Lower lobe of right lung (tissue), 2 donors: ENCODE data around the gene LRP10. TPM values are rescaled to one million over a fixed set of nuclear protein-coding genes. Genes with fewer than 3 reads are reported as not detected.

ENCODE experiments used
- ATAC-seq, 2 donors: fragments of 200-7000 bp; cut with Tn5 transposase; one replicate each; pipeline ENCODE4 v1.9.1; 2020 to 2022; ENCODE audit warnings: mild to moderate bottlenecking in 2 of 2, moderate library complexity in 2 of 2
- DNase-seq: peaks from one replicate; pipeline ENCODE4 v3.0.0-alpha.2; 2020
- H3K27ac ChIP-seq: fragments of 200-600 bp; one replicate; pipeline ENCODE4 v1.8.0; 2022
- H3K27me3 ChIP-seq: fragments of 200-600 bp; one replicate; pipeline ENCODE4 v1.8.0; 2022; ENCODE audit warnings: low read depth
- H3K36me3 ChIP-seq: fragments of 200-600 bp; one replicate; pipeline ENCODE4 v1.8.0; 2022; ENCODE audit warnings: mild to moderate bottlenecking
- H3K4me1 ChIP-seq: fragments of 200-600 bp; one replicate; pipeline ENCODE4 v1.8.0; 2022
- H3K4me3 ChIP-seq: fragments of 200-600 bp; one replicate; pipeline ENCODE4 v1.8.0; 2022; ENCODE audit warnings: mild to moderate bottlenecking
- H3K9me3 ChIP-seq: fragments of 200-600 bp; one replicate; pipeline ENCODE4 v1.8.0; 2022
- intact Hi-C: fragments of 100-400 bp; cut with DNase I; formaldehyde crosslinking; loops from one replicate; pipeline ENCODE4 v1.11.0; 2022
- total RNA-seq: library from RNA; stranded (reverse); fragmentation: NEBNext Ultra II Directional; extraction: Animal tissue kit (Norgen Biotek cat#: 25700); gene quantifications from one replicate; pipeline ENCODE4 v1.2.1, GENCODE V29; 2021
- TF ChIP-seq, protein P1 (sequence below): fragments of 200-600 bp; IDR thresholded peaks from one replicate; pipeline ENCODE4 v1.8.0; 2022; ENCODE audit warnings: antibody characterized with exemption, mild to moderate bottlenecking
- donor health status: DM: no; HTN: yes; CAD: no; lungs with severe emphysema.

Gene LRP10
- total RNA-seq, 1 donor from 2014 or later: 134 TPM

DNA sequence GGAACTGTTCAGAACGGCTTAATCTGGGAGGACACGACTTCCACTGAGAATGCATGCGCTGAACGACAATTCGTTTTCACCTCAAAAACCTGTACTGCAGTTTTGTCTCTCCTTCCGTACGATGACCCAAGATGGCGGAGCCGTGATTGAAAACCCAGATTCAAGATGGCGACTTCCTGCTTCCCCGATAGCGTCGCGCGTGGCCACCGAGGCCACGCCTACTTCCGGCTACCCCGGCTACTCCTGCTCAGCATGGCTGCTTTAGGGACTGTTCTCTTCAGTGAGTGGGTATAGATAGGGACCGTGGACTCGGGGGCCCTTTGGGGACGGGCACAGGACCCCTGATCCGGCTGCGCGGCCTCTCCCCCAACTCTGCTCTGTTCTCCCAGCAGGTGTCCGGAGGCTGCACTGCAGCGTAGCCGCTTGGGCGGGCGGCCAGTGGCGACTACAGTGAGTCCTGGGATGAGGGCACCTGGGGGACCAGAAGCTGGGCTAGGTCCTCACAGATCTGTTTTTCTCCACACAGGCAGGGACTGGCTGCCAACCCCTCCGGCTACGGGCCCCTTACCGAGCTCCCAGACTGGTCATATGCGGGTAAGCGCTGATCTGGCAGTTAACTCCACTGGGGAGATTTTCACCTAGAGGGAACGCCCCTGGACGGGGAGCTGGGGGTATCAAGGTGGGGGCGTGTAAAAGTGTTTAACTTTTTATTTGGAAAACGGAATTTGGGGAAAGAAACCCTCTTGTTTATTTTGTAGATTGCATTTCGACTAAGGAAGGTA, 41.7 kb upstream of the LRP10 start, which contains the start of gene MRPL52:
Gene MRPL52 (plus strand): TSS at position 227 of the 782 bp plus-strand sequence. CDS start 26 bp downstream, at position 253.
- H3K9me3 ChIP-seq: no peaks in the 10 kb centered on the region
- ATAC-seq: peak; percentile 95 to 99

DNA sequence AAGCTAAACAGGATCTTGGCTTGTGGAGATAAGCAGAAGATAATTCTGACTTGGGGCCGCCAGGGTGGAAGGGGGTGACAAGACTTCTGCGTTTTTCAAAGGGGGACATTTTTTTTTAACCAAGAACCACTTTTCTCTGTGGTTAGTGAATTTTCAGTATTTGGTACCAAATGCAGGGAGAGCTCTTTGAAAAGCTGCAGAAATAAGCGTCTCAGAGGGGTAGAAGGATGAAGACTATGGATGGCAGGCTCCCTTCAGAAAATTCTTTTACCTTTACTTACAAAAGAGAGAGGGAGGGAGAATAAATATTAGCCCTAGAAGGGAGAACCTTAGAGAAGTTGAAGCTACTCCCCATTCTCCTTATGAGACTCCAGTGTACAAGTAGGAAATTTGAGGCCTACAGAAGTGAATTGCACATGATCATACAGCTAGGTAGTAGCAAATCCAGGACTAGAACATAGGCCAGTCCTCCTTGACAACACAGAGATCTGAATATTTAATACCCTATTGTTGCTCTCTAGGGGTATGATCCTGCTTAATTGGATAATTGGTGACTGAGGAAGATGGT, 41.0 kb upstream of the LRP10 start:
- ATAC-seq (no peak), DNase-seq (no peak)
- H3K4me1 ChIP-seq: peaks cover 17% of the 10 kb centered on the region
- H3K9me3 ChIP-seq: no peaks in the 10 kb centered on the region
- H3K4me3 ChIP-seq: peak overlapping the region; percentile 98
- TF ChIP-seq, protein P1, sequence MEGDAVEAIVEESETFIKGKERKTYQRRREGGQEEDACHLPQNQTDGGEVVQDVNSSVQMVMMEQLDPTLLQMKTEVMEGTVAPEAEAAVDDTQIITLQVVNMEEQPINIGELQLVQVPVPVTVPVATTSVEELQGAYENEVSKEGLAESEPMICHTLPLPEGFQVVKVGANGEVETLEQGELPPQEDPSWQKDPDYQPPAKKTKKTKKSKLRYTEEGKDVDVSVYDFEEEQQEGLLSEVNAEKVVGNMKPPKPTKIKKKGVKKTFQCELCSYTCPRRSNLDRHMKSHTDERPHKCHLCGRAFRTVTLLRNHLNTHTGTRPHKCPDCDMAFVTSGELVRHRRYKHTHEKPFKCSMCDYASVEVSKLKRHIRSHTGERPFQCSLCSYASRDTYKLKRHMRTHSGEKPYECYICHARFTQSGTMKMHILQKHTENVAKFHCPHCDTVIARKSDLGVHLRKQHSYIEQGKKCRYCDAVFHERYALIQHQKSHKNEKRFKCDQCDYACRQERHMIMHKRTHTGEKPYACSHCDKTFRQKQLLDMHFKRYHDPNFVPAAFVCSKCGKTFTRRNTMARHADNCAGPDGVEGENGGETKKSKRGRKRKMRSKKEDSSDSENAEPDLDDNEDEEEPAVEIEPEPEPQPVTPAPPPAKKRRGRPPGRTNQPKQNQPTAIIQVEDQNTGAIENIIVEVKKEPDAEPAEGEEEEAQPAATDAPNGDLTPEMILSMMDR: no peak
- no peaks in the 10 kb centered on the region for H3K27me3 ChIP-seq
- intact Hi-C loops: no loop called here
- peaks cover 23% of the 10 kb centered on the region for H3K36me3 ChIP-seq
- no peak overlapping the region for H3K27ac ChIP-seq

More for the DNA sequence above, 41.7 kb upstream of the LRP10 start, which contains the start of gene MRPL52:
- Histone ChIP-seq H3K27me3 (no peaks in the 10 kb centered on the region), H3K36me3 (peaks cover 20% of the 10 kb centered on the region), H3K4me3 (peak within 1 kb of the TSS; percentile 98), H3K4me1 (peaks cover 17% of the 10 kb centered on the region), H3K27ac (peak within 1 kb of the TSS; percentile 86)
- DNase-seq: peak; percentile 94
- intact Hi-C loops: no loop called here
- TF ChIP-seq, protein P1: no peak

DNA sequence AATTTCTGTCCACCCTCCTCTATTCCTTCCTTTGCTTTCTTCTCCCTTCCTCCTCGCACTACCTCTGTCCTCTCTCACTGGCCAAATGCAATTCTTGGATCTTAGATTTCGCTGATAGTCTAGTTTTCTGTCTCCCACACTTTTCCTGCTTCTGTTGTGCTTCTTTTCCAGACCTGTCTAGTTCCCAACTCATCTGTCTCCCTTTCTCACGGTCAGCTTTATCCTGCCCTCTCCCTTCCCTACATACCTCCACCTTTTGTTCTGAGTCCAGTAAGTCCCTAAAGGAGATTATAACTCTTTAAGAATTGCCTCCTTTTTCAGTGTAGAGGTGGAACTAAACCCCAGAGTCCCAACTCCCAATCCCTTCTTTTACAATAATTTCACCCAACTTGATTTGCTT, 36.0 kb upstream of the LRP10 start:
- ATAC-seq (no peak), DNase-seq (no peak)
- TF ChIP-seq, protein P1: no peak
- intact Hi-C loops: no loop called here
- Histone ChIP-seq H3K4me1 (peaks cover 38% of the 10 kb centered on the region), H3K4me3 (no peak overlapping the region), H3K36me3 (peaks cover 23% of the 10 kb centered on the region), H3K27me3 (no peaks in the 10 kb centered on the region), H3K9me3 (no peaks in the 10 kb centered on the region), H3K27ac (peak overlapping the region; percentile 93)

DNA sequence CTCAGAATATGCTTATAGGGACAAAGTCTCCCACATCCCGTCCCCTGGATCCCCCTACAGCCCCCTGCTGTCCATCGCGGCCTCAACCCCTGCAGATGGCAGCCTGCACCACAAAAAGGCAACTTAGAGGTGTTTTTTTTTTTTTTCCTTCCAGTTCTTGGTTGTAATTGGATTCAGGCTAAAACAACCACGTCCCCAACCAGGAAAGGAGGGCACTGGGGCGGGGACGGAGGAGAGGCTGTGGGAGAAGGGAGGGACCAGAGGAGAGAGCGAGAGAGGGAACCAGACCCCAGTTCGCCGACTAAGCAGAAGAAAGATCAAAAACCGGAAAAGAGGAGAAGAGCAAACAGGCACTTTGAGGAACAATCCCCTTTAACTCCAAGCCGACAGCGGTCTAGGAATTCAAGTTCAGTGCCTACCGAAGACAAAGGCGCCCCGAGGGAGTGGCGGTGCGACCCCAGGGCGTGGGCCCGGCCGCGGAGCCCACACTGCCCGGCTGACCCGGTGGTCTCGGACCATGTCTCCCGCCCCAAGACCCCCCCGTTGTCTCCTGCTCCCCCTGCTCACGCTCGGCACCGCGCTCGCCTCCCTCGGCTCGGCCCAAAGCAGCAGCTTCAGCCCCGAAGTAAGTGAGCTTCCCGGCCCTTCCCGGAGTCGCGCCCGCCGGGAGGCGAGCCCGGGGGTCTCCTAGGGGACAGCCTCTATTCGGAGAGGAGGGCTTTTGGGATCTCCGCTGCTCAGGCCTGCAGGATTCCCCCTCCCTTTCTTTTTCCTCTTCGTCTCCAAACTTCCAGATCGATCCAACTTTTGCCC, 35.0 kb upstream of the LRP10 start, which contains the start of gene MMP14:
Gene MMP14 (plus strand): TSS at position 285 of the 813 bp plus-strand sequence. CDS start 233 bp downstream, at position 518.
- Histone ChIP-seq H3K4me3 (peak within 1 kb of the TSS; percentile 87), H3K4me1 (peaks cover 38% of the 10 kb centered on the region), H3K27ac (peak within 1 kb of the TSS; percentile 93), H3K27me3 (no peaks in the 10 kb centered on the region), H3K36me3 (peaks cover 31% of the 10 kb centered on the region), H3K9me3 (no peaks in the 10 kb centered on the region)
- intact Hi-C loops: no loop called here
- DNase-seq (peak; percentile 59), ATAC-seq (peak; percentile 72 to 84)
- TF ChIP-seq, protein P1: peak; percentile 24

DNA sequence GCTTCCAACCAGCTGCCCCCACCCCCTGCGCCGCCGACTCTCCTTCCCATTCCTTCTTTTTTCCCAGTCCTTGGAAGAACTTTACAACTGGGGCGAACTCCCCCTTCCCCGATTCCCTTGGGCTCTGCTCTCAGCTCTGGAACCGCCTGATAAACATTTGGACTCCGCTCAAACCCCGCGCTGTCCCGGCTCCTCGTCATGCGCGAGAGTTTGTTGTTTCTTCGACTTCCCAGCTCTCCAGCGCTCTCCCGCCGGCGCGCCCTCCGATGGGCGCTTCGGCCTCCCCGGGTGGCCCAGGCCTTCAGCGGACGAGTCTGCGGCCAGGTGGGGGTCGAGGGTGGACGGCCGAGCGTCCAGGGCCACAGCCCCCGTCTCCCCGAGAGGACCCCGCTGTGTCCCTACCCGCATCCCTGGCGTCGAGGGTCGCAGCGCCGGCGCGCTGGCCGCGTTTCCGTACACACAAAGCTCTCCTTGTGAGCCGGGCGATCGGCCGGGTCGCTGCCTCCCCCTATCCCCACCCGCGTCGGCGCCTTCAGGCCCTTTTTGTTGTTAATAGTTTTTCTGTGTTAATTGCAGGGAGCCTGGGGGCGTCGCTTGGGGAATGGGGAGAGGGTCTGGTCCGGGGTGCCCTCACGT, 34.3 kb upstream of the LRP10 start:
- ATAC-seq (peak; percentile 80 to 91), DNase-seq (peak; percentile 72)
- TF ChIP-seq, protein P1: no peak
- peak overlapping the region; percentile 93 for H3K27ac ChIP-seq
- H3K36me3 ChIP-seq: peaks cover 38% of the 10 kb centered on the region
- peak overlapping the region; percentile 87 for H3K4me3 ChIP-seq
- H3K4me1 ChIP-seq: peaks cover 38% of the 10 kb centered on the region
- H3K27me3 ChIP-seq: no peaks in the 10 kb centered on the region
- intact Hi-C loops: no loop called here
- H3K9me3 ChIP-seq: no peaks in the 10 kb centered on the region
